Memory B cell (primary cell): Measurements from ENCODE around the gene SYNDIG1.

Source experiments
- ATAC-seq: fragments of 150-1000 bp; cut with Tn5 transposase; 2 replicates; pipeline ENCODE4 v1.10.0; 2021; ENCODE audit warnings: low read depth, mild to moderate bottlenecking, moderate library complexity
- DNase-seq, 2 donors: peaks; one replicate each; pipeline ENCODE4 v3.0.0; 2022; ENCODE audit warnings: low spot score in 2 of 2
- H3K27ac Mint-ChIP-seq: one replicate; pipeline ENCODE4 v1.8.0; 2022; ENCODE audit warnings: mild to moderate bottlenecking, moderate library complexity, mixed read lengths
- H3K27me3 Mint-ChIP-seq: one replicate; pipeline ENCODE4 v1.8.0; 2022; ENCODE audit warnings: mixed read lengths
- H3K36me3 Mint-ChIP-seq: one replicate; pipeline ENCODE4 v1.8.0; 2022; ENCODE audit warnings: mild to moderate bottlenecking, mixed read lengths
- H3K4me1 Mint-ChIP-seq: one replicate; pipeline ENCODE4 v1.8.0; 2022; ENCODE audit warnings: mixed read lengths
- H3K4me3 Mint-ChIP-seq: one replicate; pipeline ENCODE4 v1.8.0; 2022; ENCODE audit warnings: mild to moderate bottlenecking, moderate library complexity, mixed read lengths
- H3K9me3 Mint-ChIP-seq: one replicate; pipeline ENCODE4 v1.8.0; 2022; ENCODE audit warnings: mixed read lengths

Gene SYNDIG1

GRCh38 chr20:24469116-24469893, at the start of gene SYNDIG1:
Gene SYNDIG1, plus strand, starts transcription at chr20:24469629. Its CDS starts 73,469 bp downstream, at chr20:24543098.
- H3K4me3 Mint-ChIP-seq: no peak within 1 kb of the TSS
- no peaks in the 10 kb centered on the region for H3K36me3 Mint-ChIP-seq
- DNase-seq: no peak
- no peaks in the 10 kb centered on the region for H3K9me3 Mint-ChIP-seq
- peaks cover 9% of the 10 kb centered on the region for H3K27me3 Mint-ChIP-seq
- H3K27ac Mint-ChIP-seq: no peak within 1 kb of the TSS
- no peaks in the 10 kb centered on the region for H3K4me1 Mint-ChIP-seq
- ATAC-seq: no peak

- H3K4me3 Mint-ChIP-seq: no peak overlapping the region
- no peak for DNase-seq
- no peaks in the 10 kb centered on the region for H3K36me3 Mint-ChIP-seq
- H3K4me1 Mint-ChIP-seq: no peaks in the 10 kb centered on the region
- peaks cover 8% of the 10 kb centered on the region for H3K9me3 Mint-ChIP-seq
- no peaks in the 10 kb centered on the region for H3K27me3 Mint-ChIP-seq
- no peak overlapping the region for H3K27ac Mint-ChIP-seq
- no peak for ATAC-seq
These were observed 49.6 kb upstream of the SYNDIG1 start for GRCh38 chr20:24419786-24420185.

GRCh38 chr20:24420567-24420966, 48.9 kb upstream of the SYNDIG1 start:
- Mint-ChIP-seq H3K4me1 (no peaks in the 10 kb centered on the region), H3K4me3 (no peak overlapping the region), H3K27ac (no peak overlapping the region), H3K27me3 (no peaks in the 10 kb centered on the region), H3K9me3 (peaks cover 5% of the 10 kb centered on the region), H3K36me3 (no peaks in the 10 kb centered on the region)
- ATAC-seq: no peak
- DNase-seq: no peak

DNA sequence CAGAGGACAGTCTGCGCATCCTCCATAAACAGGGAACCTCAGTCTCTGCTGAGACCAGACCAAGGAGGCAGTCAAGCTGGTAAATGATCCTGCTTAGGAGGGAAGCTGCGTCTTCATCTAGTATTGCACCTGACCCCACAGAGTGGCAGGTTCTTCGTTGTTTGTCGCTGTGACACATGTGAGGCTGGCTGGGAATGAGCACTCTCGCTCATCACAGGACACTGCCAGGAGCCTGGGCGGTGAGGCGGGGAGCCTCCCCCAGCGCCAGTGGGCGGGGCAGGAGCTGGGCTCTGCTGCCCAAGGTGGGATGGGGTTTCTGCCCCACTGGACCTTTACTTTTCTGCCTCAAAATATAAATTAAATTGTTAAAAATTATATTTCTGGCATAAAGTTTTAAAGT, 48.4 kb upstream of the SYNDIG1 start:
- Mint-ChIP-seq H3K4me1 (no peaks in the 10 kb centered on the region), H3K4me3 (no peak overlapping the region), H3K9me3 (peaks cover 2% of the 10 kb centered on the region), H3K27me3 (no peaks in the 10 kb centered on the region), H3K27ac (no peak overlapping the region), H3K36me3 (no peaks in the 10 kb centered on the region)
- DNase-seq (no peak), ATAC-seq (no peak)

DNA sequence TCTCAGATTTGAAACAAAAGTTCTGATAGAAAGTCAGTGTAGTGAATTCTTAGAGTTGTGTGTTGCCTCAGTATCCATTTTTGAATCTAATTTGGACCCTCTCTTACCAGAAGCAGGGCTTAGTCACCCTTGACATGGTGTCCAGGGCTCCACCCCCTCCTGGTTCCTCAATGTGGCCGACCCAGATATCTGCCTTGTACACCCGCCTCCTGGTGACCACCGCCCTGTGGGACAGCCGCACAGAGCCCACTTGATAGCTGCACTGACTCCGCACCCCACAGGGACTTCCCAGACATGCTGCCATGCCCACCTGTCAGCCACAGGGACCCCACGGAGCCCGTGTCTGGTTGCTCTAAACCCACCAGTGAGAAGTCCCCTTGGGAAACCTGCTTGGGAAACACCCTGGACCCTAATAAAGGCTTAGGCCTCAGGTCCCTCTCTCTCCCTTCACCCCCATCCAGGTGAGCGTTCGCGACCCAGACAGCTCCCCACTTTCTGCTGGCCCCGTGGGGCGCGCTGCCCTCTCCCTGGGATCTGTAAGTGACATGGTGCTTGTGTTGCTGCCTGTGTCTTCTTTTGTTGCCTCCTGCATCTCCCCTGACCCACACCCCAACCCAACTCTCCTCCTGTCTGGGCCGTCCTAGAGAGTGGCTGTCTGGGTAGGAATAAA, 47.2 kb upstream of the SYNDIG1 start:
- ATAC-seq (no peak), DNase-seq (no peak)
- Mint-ChIP-seq H3K27ac (no peak overlapping the region), H3K27me3 (no peaks in the 10 kb centered on the region), H3K4me1 (no peaks in the 10 kb centered on the region), H3K36me3 (no peaks in the 10 kb centered on the region), H3K4me3 (no peak overlapping the region), H3K9me3 (no peaks in the 10 kb centered on the region)

GRCh38 chr20:24423390-24424313, 45.8 kb upstream of the SYNDIG1 start:
- H3K4me1 Mint-ChIP-seq: no peaks in the 10 kb centered on the region
- DNase-seq (no peak), ATAC-seq (no peak)
- no peaks in the 10 kb centered on the region for H3K27me3 Mint-ChIP-seq
- H3K4me3 Mint-ChIP-seq: no peak overlapping the region
- no peaks in the 10 kb centered on the region for H3K36me3 Mint-ChIP-seq
- H3K27ac Mint-ChIP-seq: no peak overlapping the region
- H3K9me3 Mint-ChIP-seq: peaks cover 2% of the 10 kb centered on the region

DNA sequence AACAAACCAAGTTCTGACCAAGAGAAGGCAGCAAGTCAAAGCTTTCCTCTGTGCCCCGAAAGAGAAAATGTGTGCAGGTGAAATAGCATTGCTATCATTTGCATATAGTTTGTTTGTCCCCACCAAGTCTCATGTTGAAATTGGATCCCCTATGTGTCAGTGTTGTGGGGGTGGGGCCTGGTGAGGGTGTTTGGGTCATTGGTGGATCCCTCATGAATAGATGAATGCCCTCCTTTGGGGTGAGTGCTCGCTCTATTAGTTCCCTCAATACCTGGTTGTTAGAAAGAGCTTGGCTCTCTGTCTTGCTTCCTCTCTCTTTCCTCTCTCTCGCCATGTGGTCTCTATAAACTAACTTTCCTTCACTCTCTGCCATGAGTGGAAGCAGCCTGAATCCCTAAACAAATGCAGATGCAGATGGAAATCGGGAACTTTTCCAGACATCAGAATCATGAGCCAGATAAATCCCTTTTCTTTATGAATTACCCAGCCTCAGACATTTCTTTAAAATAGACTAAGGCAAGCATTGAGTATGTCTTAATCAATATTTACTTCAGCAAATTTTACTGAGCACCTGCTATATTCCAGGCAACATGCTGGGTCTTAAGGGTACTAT, 43.8 kb upstream of the SYNDIG1 start:
- ATAC-seq: no peak
- Mint-ChIP-seq H3K4me3 (no peak overlapping the region), H3K27me3 (peaks cover 4% of the 10 kb centered on the region), H3K4me1 (no peaks in the 10 kb centered on the region), H3K36me3 (no peaks in the 10 kb centered on the region), H3K27ac (no peak overlapping the region), H3K9me3 (peaks cover 2% of the 10 kb centered on the region)
- DNase-seq: no peak

DNA sequence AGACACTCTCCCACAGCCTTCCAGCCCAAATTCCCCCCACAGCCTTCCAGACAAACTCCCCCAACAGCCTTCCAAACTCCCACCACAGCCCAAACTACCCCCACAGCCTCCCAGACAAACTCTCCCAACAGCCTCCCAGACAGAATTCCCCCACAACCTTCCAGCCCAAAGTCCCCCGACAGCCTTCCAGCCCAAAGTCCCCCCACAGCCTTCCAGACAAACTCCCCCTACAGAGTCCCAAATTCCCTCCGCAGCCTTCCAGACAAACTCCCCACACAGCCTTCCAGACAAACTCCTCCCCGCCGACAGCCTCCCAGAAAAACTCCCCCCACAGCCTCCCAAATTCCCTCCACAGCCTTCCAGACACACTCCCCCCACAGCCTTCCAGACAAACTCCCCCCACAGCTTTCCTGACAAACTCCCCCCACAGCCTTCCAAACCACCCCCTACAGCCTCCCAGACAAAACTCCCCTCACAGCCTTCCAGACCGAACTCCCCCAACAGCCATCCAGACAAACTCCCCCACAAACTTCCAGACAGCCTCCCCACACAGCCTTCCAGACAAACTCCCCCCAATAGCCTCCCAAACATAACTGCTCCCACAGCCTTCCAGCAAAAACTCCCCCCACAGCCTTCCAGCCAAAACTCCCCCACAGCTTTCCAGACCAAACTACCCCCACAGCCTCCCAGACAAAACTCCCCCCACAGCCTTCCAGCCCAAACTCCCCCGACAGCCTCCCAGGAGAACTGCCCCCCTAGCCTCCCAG, 38.0 kb upstream of the SYNDIG1 start:
- Mint-ChIP-seq H3K9me3 (peaks cover 2% of the 10 kb centered on the region), H3K27ac (no peak overlapping the region), H3K27me3 (peaks cover 14% of the 10 kb centered on the region), H3K4me3 (no peak overlapping the region), H3K36me3 (no peaks in the 10 kb centered on the region), H3K4me1 (no peaks in the 10 kb centered on the region)
- ATAC-seq (no peak), DNase-seq (no peak)

DNA sequence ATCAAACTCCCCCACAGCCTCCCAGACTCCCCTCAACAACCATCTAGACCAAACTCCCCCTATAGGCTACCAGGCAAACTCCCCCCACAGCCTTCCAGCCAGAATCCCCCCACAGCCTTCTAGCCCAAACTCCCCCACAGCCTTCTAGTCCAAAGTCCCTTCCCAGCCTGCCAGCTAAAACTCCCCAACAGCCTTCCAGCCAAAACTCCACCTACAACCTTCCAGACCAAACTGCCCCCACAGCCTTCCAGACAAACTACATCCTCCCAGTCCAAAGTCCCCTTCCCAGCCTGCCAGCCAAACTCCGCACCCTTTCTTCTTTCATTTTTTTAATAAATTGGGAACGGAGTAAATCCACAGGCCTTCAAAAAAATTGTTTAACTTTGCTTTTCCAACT, 37.4 kb upstream of the SYNDIG1 start:
- no peak overlapping the region for H3K4me3 Mint-ChIP-seq
- no peaks in the 10 kb centered on the region for H3K36me3 Mint-ChIP-seq
- ATAC-seq: no peak
- peaks cover 2% of the 10 kb centered on the region for H3K9me3 Mint-ChIP-seq
- DNase-seq: no peak
- H3K27ac Mint-ChIP-seq: no peak overlapping the region
- H3K27me3 Mint-ChIP-seq: peaks cover 14% of the 10 kb centered on the region
- no peaks in the 10 kb centered on the region for H3K4me1 Mint-ChIP-seq

GRCh38 chr20:24436160-24436559, 33.3 kb upstream of the SYNDIG1 start:
- DNase-seq: no peak
- no peak for ATAC-seq
- no peaks in the 10 kb centered on the region for H3K36me3 Mint-ChIP-seq
- peaks cover 9% of the 10 kb centered on the region for H3K27me3 Mint-ChIP-seq
- H3K9me3 Mint-ChIP-seq: no peaks in the 10 kb centered on the region
- no peaks in the 10 kb centered on the region for H3K4me1 Mint-ChIP-seq
- H3K4me3 Mint-ChIP-seq: no peak overlapping the region
- H3K27ac Mint-ChIP-seq: no peak overlapping the region

- H3K9me3 Mint-ChIP-seq: no peaks in the 10 kb centered on the region
- ATAC-seq (no peak), DNase-seq (no peak)
- H3K27me3 Mint-ChIP-seq: peaks cover 2% of the 10 kb centered on the region
- H3K27ac Mint-ChIP-seq: no peak overlapping the region
- H3K4me3 Mint-ChIP-seq: no peak overlapping the region
- H3K4me1 Mint-ChIP-seq: no peaks in the 10 kb centered on the region
- H3K36me3 Mint-ChIP-seq: no peaks in the 10 kb centered on the region
These were observed 32.0 kb upstream of the SYNDIG1 start for GRCh38 chr20:24437196-24438082.

DNA sequence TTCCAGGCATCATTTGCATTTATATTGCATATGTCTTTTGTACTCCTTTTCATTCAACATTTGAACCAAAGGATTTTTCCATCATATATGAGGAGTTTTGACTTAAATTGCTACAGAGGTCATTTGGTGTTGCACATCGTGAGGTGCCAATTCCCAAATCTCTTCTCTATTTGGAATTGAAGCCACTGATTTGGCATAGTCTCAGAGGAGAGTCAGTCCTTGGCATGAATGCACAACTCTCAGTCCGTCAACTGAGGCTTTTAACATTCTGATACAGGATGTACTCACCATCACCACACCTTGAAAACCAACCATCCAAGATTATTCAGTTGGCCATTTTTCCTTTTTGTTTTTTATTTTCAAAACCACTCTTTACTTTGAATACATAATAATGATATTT, 31.1 kb upstream of the SYNDIG1 start:
- H3K27ac Mint-ChIP-seq: no peak overlapping the region
- H3K27me3 Mint-ChIP-seq: peaks cover 2% of the 10 kb centered on the region
- H3K9me3 Mint-ChIP-seq: no peaks in the 10 kb centered on the region
- ATAC-seq: no peak
- no peaks in the 10 kb centered on the region for H3K4me1 Mint-ChIP-seq
- no peaks in the 10 kb centered on the region for H3K36me3 Mint-ChIP-seq
- no peak for DNase-seq
- H3K4me3 Mint-ChIP-seq: no peak overlapping the region
